HL-60 (cell line): ENCODE results near the gene ARHGAP45.

Source experiments
- DNase-seq, 2 experiments: peaks; one replicate each; pipeline ENCODE4 v3.0.0-alpha.2; 2010 to 2020; ENCODE audit warnings: low read depth in 1 of 2, low spot score in 1 of 2
- H3K27ac ChIP-seq: fragments of 250-450 bp; sonication (Bioruptor Pico); replicated peaks from 2 replicates; pipeline ENCODE4 v1.5.1; 2020; ENCODE audit warnings: mild to moderate bottlenecking, moderate library complexity
- H3K27me3 ChIP-seq: fragments of 250-450 bp; sonication (Bioruptor Pico); 2 replicates; pipeline ENCODE4 v1.5.1; 2021; ENCODE audit warnings: mild to moderate bottlenecking, moderate library complexity; ENCODE audit not compliant: insufficient read depth, poor library complexity, severe bottlenecking
- H3K4me3 ChIP-seq: replicated peaks from 2 replicates; pipeline ENCODE4 v1.5.1; 2011; ENCODE audit warnings: mild to moderate bottlenecking, control low read depth, low read length; ENCODE audit not compliant: insufficient read depth
- CTCF ChIP-seq: IDR thresholded peaks from one replicate; pipeline ENCODE4 v1.5.1; 2011; ENCODE audit warnings: low read length, control low read depth, inconsistent platforms; ENCODE audit not compliant: insufficient read depth
- GABPA ChIP-seq: IDR thresholded peaks from 2 replicates; pipeline ENCODE4 v1.6.1; 2012; ENCODE audit warnings: low read depth
- POLR2AphosphoS5 ChIP-seq: IDR thresholded peaks from 2 replicates; pipeline ENCODE4 v1.6.1; 2012; ENCODE audit warnings: low read depth
- SPI1 ChIP-seq: IDR thresholded peaks from 2 replicates; pipeline ENCODE4 v1.6.1; 2012; ENCODE audit warnings: low read depth, mild to moderate bottlenecking, borderline replicate concordance
- TF ChIP-seq, protein P1 (sequence below): IDR thresholded peaks from 2 replicates; pipeline ENCODE4 v1.6.1; 2012; ENCODE audit warnings: low read depth; ENCODE audit not compliant: insufficient replicate concordance

The ARHGAP45 gene

DNA sequence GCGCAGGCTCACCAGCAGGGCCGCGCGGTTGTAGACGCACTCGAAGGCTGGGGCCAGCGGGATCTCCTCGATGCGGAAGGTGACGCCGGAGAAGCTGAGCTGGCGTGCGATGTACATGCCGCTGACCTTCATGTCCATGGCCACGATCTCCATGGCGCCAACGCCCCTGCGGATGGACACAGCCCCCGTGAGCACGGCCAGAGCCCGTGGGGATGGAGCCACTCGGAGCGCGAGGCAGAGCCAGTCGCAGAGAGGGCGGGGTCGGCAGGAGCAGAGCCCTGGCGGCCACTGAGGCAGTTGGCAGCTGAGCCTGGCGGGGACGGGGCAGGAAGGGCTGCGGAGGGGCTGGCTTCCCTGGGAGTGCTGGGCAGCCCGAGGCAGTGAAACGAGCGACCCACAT, 52.0 kb downstream of the ARHGAP45 start:
- no peak for DNase-seq
- no peak overlapping the region for H3K4me3 ChIP-seq
- no peaks in the 10 kb centered on the region for H3K27me3 ChIP-seq
- no peak overlapping the region for H3K27ac ChIP-seq
- TF ChIP-seq SPI1, result no peak
- TF ChIP-seq POLR2AphosphoS5, result no peak
- no peak for TF ChIP-seq CTCF
- TF ChIP-seq, protein P1, sequence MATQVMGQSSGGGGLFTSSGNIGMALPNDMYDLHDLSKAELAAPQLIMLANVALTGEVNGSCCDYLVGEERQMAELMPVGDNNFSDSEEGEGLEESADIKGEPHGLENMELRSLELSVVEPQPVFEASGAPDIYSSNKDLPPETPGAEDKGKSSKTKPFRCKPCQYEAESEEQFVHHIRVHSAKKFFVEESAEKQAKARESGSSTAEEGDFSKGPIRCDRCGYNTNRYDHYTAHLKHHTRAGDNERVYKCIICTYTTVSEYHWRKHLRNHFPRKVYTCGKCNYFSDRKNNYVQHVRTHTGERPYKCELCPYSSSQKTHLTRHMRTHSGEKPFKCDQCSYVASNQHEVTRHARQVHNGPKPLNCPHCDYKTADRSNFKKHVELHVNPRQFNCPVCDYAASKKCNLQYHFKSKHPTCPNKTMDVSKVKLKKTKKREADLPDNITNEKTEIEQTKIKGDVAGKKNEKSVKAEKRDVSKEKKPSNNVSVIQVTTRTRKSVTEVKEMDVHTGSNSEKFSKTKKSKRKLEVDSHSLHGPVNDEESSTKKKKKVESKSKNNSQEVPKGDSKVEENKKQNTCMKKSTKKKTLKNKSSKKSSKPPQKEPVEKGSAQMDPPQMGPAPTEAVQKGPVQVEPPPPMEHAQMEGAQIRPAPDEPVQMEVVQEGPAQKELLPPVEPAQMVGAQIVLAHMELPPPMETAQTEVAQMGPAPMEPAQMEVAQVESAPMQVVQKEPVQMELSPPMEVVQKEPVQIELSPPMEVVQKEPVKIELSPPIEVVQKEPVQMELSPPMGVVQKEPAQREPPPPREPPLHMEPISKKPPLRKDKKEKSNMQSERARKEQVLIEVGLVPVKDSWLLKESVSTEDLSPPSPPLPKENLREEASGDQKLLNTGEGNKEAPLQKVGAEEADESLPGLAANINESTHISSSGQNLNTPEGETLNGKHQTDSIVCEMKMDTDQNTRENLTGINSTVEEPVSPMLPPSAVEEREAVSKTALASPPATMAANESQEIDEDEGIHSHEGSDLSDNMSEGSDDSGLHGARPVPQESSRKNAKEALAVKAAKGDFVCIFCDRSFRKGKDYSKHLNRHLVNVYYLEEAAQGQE, result no peak
- no peak for TF ChIP-seq GABPA

DNA sequence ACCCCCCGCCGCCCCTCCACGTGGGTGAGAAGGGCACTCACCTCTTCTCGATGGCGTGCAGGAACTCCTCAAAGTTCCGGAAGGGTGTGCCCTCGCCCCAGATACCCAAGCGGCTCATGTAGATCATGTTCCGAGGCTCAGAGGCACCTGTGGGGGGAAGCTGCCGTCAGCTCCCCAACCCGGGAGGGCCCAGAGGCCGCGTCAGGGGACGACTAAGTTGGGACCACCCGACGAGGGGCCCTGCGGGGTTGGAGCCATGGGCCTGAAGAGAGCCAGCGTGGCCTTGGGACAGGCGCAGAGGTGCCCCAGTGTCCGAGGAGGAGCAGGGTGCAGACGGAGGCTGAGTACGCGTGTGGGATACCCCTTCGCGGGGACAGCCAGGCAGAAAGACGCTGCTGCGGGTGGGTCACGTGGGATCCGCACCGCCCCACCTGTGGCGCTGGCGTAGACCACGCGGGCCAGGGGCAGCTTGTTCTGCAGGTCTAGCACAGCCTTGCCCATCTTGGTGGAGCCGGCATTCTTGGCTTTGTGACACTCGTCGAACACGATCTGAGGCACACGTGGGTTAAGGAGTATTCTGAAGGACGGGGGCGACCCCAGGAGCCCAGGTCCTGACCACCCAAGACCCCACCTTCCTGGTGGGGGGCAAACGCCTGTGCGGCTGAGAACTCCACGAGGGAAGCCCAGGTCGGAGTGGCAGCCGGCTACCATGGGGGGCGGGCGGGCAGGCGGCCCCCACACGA, 52.7 kb downstream of the ARHGAP45 start:
- no peak for DNase-seq
- Histone ChIP-seq H3K27ac (no peak overlapping the region), H3K27me3 (no peaks in the 10 kb centered on the region), H3K4me3 (no peak overlapping the region)
- TF ChIP-seq GABPA (no peak), POLR2AphosphoS5 (no peak), SPI1 (no peak), CTCF (no peak)
- TF ChIP-seq, protein P1, result no peak

- TF ChIP-seq CTCF, result no peak
- no peak for TF ChIP-seq SPI1
- TF ChIP-seq POLR2AphosphoS5, result no peak
- TF ChIP-seq GABPA, result no peak
- TF ChIP-seq, protein P1, result no peak
- Histone ChIP-seq H3K4me3 (no peak overlapping the region), H3K27me3 (no peaks in the 10 kb centered on the region), H3K27ac (no peak overlapping the region)
- no peak for DNase-seq
Measured at GRCh38 chr19:1121395-1121794, 54.4 kb downstream of the ARHGAP45 start.
